B cell (primary cell): ENCODE data around the gene CENPB. TPM values are rescaled to one million over a fixed set of nuclear protein-coding genes. Genes with fewer than 3 reads are reported as not detected.

ENCODE experiments used
- ATAC-seq: fragments of 200-7000 bp; cut with Tn5 transposase; one replicate; pipeline ENCODE4 v1.10.0; 2021; ENCODE audit warnings: low read depth, mild to moderate bottlenecking, moderate number of reproducible peaks, moderate library complexity
- CTCF ChIA-PET: fragments of 350-600 bp; sonication (Branson Sonifier 250); formaldehyde crosslinking; loops from one replicate; lab custom pipeline; 2021; ENCODE audit warnings: antibody characterized with exemption, inconsistent platforms; lab: Charles Lee
- POLR2A ChIA-PET: fragments of 350-600 bp; sonication (Branson Sonifier 250); formaldehyde crosslinking; loops from one replicate; lab custom pipeline; 2021; ENCODE audit warnings: antibody characterized with exemption; lab: Charles Lee
- DNase-seq: peaks from one replicate; pipeline ENCODE4 v3.0.0; 2013
- H2AFZ ChIP-seq: 2 replicates; pipeline ENCODE4 v1.6.1; 2012; ENCODE audit warnings: mild to moderate bottlenecking, low read depth, low read length; ENCODE audit not compliant: insufficient read depth, poor library complexity, severe bottlenecking
- H3K27ac ChIP-seq, 2 donors: 1 replicate in 1 of 2; 2 replicates in 1 of 2; pipeline ENCODE4 v1.5.1; 2012 to 2013; ENCODE audit warnings: low read length in 2 of 2, mild to moderate bottlenecking in 2 of 2, moderate library complexity in 1 of 2
- H3K27me3 ChIP-seq, 4 experiments: fragments of 200-600 bp in 1 of 4; sonication (generic) in 1 of 4; replicated peaks in 1 of 4; 1 replicate in 2 of 4; 2 replicates in 2 of 4; pipeline versions ENCODE4 v1.6.1 to v1.7.0; 2013 to 2016; ENCODE audit warnings: low read length in 3 of 4, mild to moderate bottlenecking in 2 of 4, mixed read lengths in 1 of 4, moderate library complexity in 1 of 4; ENCODE audit not compliant: insufficient read depth in 4 of 4, control insufficient read depth in 3 of 4; ENCODE audit errors: control extremely low read depth in 1 of 4
- H3K36me3 ChIP-seq, 2 experiments: replicated peaks in 1 of 2; 1 replicate in 1 of 2; 2 replicates in 1 of 2; pipeline versions ENCODE4 v1.6.1 to v1.7.1; 2013; ENCODE audit warnings: low read length in 1 of 2; ENCODE audit not compliant: insufficient read depth in 2 of 2, control insufficient read depth in 1 of 2; ENCODE audit errors: control extremely low read depth in 1 of 2, extremely low read depth in 1 of 2
- H3K4me1 ChIP-seq, 2 donors: fragments of 200-600 bp in 1 of 2; sonication (generic) in 1 of 2; 1 replicate in 1 of 2; 2 replicates in 1 of 2; pipeline versions ENCODE4 v1.5.1 to v1.6.1; 2013 to 2017; ENCODE audit warnings: low read length in 2 of 2; ENCODE audit not compliant: control insufficient read depth in 2 of 2, insufficient read depth in 2 of 2
- H3K4me2 ChIP-seq: replicated peaks from 2 replicates; pipeline ENCODE3; 2012; ENCODE audit warnings: mild to moderate bottlenecking, low read depth, low read length; ENCODE audit not compliant: poor library complexity, severe bottlenecking
- H3K4me3 ChIP-seq, 5 experiments: fragments of 200-600 bp in 1 of 5; sonication (generic) in 1 of 5; 1 replicate in 3 of 5; 2 replicates in 2 of 5; pipeline versions ENCODE4 v1.5.1 to v1.7.0; 2011 to 2016; ENCODE audit warnings: low read length in 4 of 5, mild to moderate bottlenecking in 4 of 5, low read depth in 2 of 5, control low read depth in 1 of 5, moderate library complexity in 1 of 5; ENCODE audit not compliant: insufficient read depth in 1 of 5; ENCODE audit errors: control extremely low read depth in 1 of 5, extremely low read depth in 1 of 5
- H3K79me2 ChIP-seq: fragments of 200-600 bp; sonication (generic); one replicate; pipeline ENCODE4 v1.6.0; 2016; ENCODE audit warnings: low read length; ENCODE audit not compliant: control insufficient read depth, insufficient read depth
- H3K9ac ChIP-seq: fragments of 200-600 bp; sonication (generic); 2 replicates; pipeline ENCODE4 v1.6.1; 2017; ENCODE audit warnings: mild to moderate bottlenecking, low read length, moderate library complexity
- H3K9me3 ChIP-seq, 3 donors: one replicate each; pipeline versions ENCODE4 v1.6.1 to v1.7.1; 2013; ENCODE audit warnings: low read length in 2 of 3; ENCODE audit not compliant: control insufficient read depth in 2 of 3, insufficient read depth in 1 of 3; ENCODE audit errors: control extremely low read depth in 1 of 3
- H4K20me1 ChIP-seq: 2 replicates; pipeline ENCODE4 v1.6.0; 2012; ENCODE audit warnings: mild to moderate bottlenecking, low read length; ENCODE audit not compliant: insufficient read depth, control insufficient read depth, poor library complexity, severe bottlenecking
- H3K27ac Mint-ChIP-seq: one replicate; pipeline ENCODE4 v1.8.0; 2021; ENCODE audit warnings: mixed read lengths
- H3K27me3 Mint-ChIP-seq: one replicate; pipeline ENCODE4 v1.8.0; 2021; ENCODE audit warnings: mixed read lengths
- H3K4me1 Mint-ChIP-seq: one replicate; pipeline ENCODE4 v1.8.0; 2021; ENCODE audit warnings: mixed read lengths
- H3K4me3 Mint-ChIP-seq: one replicate; pipeline ENCODE4 v1.8.0; 2021; ENCODE audit warnings: mixed read lengths
- H3K9me3 Mint-ChIP-seq: one replicate; pipeline ENCODE4 v1.8.0; 2022; ENCODE audit warnings: mixed read lengths; ENCODE audit not compliant: insufficient read depth
- EZH2 ChIP-seq: IDR thresholded peaks from 2 replicates; pipeline ENCODE4 v1.6.1; 2012; ENCODE audit warnings: borderline replicate concordance, low read depth, mild to moderate bottlenecking, moderate library complexity, low read length; ENCODE audit not compliant: insufficient read depth, poor library complexity, severe bottlenecking
- WGBS: methylation state at CpG from one replicate; pipeline ENCODE4 v1.1.5; 2013; ENCODE audit warnings: missing lambda C conversion rate; ENCODE audit not compliant: insufficient coverage; 5-methylcytosine and 5-hydroxymethylcytosine counted together
- intact Hi-C: fragments of 100-400 bp; cut with micrococcal nuclease; formaldehyde crosslinking; loops from one replicate; pipeline ENCODE4 v1.10.0; 2022
- polyA plus RNA-seq: library from polyadenylated mRNA; depleted of rRNA; stranded (reverse); fragments of >200 nt; gene quantifications from 2 replicates; pipeline ENCODE4 v1.2.3, GENCODE V29; 2012
- total RNA-seq, 2 donors: library from RNA; stranded (reverse); fragments of 120-200 nt in 1 of 2; gene quantifications; 1 replicate in 1 of 2; 2 replicates in 1 of 2; pipeline versions ENCODE4 v1.2.3 to v1.2.4, GENCODE V29; 2013 to 2022
- TF ChIP-seq, protein P1 (sequence below): fragments of 200-600 bp; IDR thresholded peaks from one replicate; pipeline ENCODE4 v1.8.0; 2022; ENCODE audit warnings: antibody characterized with exemption, mild to moderate bottlenecking

Gene CENPB
- total and polyA plus RNA-seq, 2 donors (not counting 1 experiment from before 2014, with no cell fraction given): 13.3 to 46.4 TPM

DNA sequence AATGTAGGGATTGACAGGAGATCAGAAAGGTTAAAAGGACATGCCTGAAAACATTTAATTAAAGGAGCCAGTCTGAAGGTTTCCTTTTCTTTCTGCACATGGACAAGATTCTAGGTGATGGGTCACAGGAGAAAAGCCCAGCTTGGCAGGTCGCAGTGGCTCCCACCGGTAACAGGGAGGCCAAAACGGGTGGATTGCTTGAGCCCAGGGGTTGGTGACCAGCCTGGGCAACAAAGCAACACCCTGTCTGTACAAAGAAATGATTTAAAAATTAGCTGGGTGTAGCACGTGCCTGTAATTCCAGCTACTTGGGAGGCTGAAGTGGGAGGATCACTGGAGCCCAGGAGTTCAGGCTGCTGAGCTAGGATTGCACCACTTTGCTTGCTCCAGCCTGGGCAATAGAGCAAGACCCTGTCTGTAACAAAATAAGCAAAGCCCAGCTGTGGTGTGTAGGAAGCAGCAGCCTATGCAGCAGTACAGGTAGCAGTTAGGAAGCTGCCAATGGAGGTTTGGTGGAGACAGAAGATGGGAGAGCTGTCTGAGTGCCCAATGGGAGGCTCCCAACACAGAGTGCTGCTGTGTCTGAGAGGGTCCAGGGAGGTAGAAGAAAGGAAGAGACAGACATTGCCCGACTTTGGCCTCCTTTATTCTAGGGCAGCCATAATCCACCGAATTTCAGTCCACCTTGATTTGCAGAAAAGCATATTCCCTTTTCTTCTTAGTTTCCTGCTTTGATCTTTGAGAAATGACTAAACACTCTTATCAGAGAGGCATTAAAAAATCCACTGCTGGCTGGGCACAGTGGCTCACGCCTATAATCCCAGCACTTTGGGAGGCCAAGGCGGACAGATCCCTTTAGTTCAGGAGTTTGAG, 26.7 kb upstream of the CENPB start:
- 94% methylated on average over 6 of the region's 8 CpGs for WGBS
- no peak overlapping the region for H3K27ac ChIP-seq

More for the DNA sequence above, 26.7 kb upstream of the CENPB start:
- peaks cover 14% of the 10 kb centered on the region for H3K4me1 Mint-ChIP-seq
- no peak overlapping the region for H3K4me2 ChIP-seq
- no peaks in the 10 kb centered on the region for H4K20me1 ChIP-seq
- TF ChIP-seq, protein P1, sequence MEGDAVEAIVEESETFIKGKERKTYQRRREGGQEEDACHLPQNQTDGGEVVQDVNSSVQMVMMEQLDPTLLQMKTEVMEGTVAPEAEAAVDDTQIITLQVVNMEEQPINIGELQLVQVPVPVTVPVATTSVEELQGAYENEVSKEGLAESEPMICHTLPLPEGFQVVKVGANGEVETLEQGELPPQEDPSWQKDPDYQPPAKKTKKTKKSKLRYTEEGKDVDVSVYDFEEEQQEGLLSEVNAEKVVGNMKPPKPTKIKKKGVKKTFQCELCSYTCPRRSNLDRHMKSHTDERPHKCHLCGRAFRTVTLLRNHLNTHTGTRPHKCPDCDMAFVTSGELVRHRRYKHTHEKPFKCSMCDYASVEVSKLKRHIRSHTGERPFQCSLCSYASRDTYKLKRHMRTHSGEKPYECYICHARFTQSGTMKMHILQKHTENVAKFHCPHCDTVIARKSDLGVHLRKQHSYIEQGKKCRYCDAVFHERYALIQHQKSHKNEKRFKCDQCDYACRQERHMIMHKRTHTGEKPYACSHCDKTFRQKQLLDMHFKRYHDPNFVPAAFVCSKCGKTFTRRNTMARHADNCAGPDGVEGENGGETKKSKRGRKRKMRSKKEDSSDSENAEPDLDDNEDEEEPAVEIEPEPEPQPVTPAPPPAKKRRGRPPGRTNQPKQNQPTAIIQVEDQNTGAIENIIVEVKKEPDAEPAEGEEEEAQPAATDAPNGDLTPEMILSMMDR: no peak
- no peak for TF ChIP-seq EZH2
- DNase-seq: no peak
- H3K27ac Mint-ChIP-seq: no peak overlapping the region
- H3K4me3 Mint-ChIP-seq: no peak overlapping the region
- H3K9me3 ChIP-seq: peaks cover 0 to 2% (median 0%) of the 10 kb centered on the region in 3 donors
- H3K27me3 Mint-ChIP-seq: no peaks in the 10 kb centered on the region
- ATAC-seq: no peak
- no peaks in the 10 kb centered on the region for H3K9me3 Mint-ChIP-seq
- H3K27me3 ChIP-seq: no peaks in the 10 kb centered on the region
- no peak overlapping the region for H2AFZ ChIP-seq
- H3K36me3 ChIP-seq: no peaks in the 10 kb centered on the region
- H3K79me2 ChIP-seq: no peaks in the 10 kb centered on the region
- ChIA-PET POLR2A (interaction anchor here (0.8 to 1.3 kb wide), 4 partner anchors 13 to 45 kb away, joined by 3 to 6 read pairs (median 4); partner anchors contain the start of genes ADISSP and CDC25B), CTCF (interaction anchor here (1.0 to 2.4 kb wide), 2 partner anchors 33 to 45 kb away, joined by 3 to 11 read pairs; partner anchors contain the start of gene ADISSP)
- peaks cover 8 to 15% of the 10 kb centered on the region in 2 donors for H3K4me1 ChIP-seq
- intact Hi-C loops: no loop called here
- H3K4me3 ChIP-seq: no peak overlapping the region
- H3K9ac ChIP-seq: no peak overlapping the region
